HG03039 (cell line): Measurements from ENCODE around the gene CAMK2B.

ENCODE experiments used
- ATAC-seq: cut with Tn5 transposase; IDR thresholded peaks from one replicate; pipeline ENCODE4 v1.9.1; 2021; ENCODE audit warnings: mild to moderate bottlenecking, moderate library complexity; ENCODE audit not compliant: unreplicated experiment

CAMK2B gene

GRCh38 chr7:44275957-44276570, 49.3 kb downstream of the CAMK2B start:
- ATAC-seq, result no peak

DNA sequence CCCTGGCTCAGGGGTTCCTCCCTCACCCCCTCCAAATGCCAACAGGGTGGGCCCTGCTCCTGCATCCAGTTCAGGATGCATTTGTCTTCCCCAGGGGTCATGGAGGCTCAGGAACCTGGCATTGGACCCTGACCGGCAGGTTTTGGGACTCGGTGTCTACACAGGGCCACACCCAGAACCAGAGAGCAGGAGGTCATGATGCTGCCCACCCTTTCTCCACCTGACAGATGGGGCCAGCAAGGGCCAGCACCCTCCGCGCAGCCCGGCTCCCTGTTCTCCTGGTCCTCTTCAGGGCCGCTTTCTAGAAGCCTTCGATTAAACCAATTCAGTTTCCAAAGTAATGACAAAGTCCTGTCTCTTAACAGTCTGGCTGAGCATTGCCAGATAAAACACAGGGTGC, 50.2 kb downstream of the CAMK2B start:
- no peak for ATAC-seq

GRCh38 chr7:44274623-44274975, 50.8 kb downstream of the CAMK2B start:
- ATAC-seq, result no peak

- ATAC-seq, result no peak
These were observed 51.4 kb downstream of the CAMK2B start for GRCh38 chr7:44273681-44274622.

DNA sequence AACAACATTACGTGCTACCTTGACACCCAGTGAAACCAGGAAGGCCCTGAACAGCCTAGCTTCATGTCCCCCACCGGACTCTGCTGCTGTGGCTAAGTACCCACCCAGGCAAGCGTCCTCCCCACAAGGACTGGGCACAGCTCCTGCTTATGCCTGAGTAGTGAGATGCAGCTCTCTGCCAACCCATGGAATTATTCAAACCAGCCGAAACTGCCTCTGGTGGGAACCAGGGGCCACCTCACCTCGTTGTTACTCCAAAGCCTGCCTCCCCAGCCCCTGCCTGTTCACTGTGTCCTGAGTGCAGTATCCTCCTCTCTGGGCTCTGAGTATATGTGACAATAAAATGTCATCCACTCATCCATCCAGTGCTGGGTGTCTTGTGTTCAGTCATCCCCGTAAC, 52.4 kb downstream of the CAMK2B start:
- ATAC-seq, result no peak

GRCh38 chr7:44272456-44272855, 52.9 kb downstream of the CAMK2B start:
- no peak for ATAC-seq

DNA sequence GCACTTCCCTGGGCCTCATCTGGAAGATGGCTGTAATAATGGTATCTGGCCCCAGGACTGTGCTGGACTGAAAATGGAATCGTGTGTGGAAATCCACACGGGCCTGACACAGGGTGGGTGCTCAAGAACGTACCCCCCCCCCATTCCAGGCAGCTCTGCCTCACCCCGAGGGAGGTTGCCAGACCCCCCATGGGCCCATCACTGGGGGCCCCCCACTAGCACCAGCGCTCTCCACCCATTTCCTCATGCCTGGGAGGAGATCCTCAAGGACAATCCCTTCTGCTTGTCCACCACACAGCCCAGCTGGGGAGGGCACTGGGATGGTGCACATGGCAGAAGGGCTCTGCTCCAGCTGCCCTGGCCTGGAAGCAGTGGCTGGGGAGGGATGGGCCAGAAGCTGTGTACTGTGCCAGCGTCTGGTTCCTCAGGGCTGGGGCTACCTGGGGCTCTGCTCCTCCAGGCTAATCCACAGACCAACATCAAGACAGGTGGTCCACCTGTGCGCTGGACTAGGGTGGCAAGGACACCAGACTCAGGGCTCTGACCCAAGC, 55.4 kb downstream of the CAMK2B start:
- ATAC-seq, result no peak

- no peak for ATAC-seq
These were observed 56.0 kb downstream of the CAMK2B start for GRCh38 chr7:44269417-44269816.

GRCh38 chr7:44268671-44269070, 56.7 kb downstream of the CAMK2B start:
- ATAC-seq, result no peak

- ATAC-seq, result no peak
These were observed 57.5 kb downstream of the CAMK2B start for GRCh38 chr7:44267719-44268421.

DNA sequence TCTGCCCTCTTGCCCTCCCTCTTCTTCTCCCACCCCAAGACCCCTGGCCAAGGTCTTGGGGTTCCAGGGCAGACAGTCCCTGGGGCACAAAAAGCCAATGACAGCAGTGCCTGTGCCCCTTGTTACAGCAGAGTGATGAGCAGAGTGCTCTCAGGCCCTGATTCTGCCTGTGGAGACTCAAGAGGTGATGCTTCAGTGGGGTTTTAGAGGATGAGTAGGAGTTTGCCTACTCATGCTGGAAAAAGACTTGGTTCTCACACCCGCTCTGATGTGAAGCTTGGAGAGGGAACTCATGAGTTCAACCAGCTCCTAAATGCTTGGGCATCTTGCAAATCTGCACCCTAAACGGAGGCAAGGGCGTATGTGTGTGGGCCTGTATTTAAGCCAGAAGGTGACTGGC, 58.2 kb downstream of the CAMK2B start:
- ATAC-seq, result no peak

DNA sequence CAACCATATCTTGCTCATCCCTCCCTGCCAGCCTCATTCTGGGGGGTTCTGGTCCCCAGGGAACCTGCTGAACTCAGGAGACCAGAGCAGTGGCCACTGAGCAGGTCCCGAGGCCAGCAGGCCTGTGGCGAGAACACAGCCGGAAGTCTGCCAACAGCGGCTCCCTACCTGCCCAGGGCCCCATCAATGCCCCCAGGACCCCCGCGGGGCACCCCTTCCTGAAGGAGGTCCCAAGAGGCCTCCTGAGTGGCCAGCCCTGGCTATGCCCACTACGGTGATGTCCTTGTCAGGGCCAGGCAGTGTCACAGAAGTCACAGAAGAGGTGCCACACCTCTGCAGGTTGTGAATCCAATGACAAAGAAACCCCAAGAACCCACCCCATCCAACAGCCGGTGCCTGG, 58.9 kb downstream of the CAMK2B start:
- ATAC-seq, result no peak

DNA sequence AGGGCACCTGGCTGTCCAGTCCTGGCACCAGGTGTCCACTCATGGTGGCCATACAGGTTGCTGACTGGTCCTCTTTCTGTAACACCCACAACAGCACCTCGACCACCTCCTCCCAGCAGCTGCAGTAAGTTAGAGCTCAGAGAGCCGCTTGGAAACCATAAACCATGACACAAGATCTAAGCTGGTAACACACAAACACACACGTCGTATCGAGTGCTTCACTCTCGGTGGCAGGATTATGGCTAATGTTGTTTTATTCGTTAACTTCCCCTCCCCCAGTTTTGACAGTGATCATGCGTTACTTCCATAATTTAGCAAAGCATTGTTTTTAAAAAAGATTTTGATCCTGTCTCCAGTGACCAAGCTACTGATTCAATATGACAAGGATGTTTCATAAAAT, 59.7 kb downstream of the CAMK2B start:
- no peak for ATAC-seq

- ATAC-seq, result no peak
These were observed 61.0 kb downstream of the CAMK2B start for GRCh38 chr7:44264221-44264931.

DNA sequence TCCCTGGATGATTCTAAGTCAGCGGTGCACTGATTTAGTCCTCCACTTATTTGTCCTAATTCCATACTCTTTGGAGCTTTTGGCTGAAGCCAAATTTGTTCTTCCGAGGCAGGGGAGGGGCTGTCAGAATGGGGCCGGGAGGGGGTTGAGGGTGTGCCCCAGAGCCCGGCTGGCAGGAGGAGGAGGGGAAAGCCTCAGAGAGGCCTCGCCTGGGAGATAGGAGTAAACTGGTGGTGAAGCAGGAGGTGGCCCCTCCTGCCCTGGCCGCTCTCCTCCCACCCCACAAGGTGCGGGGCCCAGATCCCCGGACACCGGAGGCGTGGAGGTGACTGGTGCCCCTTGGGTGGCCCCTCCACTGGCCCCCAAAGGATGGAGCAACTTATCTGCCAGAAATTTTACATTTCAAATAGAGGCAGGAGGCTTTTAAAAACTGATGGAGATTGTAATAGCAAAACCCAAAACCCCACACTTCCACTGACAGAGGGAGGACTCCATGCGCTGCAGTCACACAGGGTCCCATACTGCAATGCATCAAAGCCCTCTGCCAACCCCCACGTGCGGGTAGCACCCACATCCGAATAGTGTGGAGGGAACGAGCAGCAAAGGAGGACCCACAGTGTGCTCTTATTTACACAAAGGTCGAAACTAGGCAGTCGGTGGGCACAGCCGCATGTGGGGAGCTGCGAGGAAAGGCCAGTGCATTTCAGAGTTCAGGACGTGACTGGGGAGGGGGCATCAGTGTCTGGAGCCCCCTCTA, 61.9 kb downstream of the CAMK2B start:
- no peak for ATAC-seq

GRCh38 chr7:44262031-44262430, 63.4 kb downstream of the CAMK2B start:
- ATAC-seq, result no peak

GRCh38 chr7:44261240-44261639, 64.2 kb downstream of the CAMK2B start:
- no peak for ATAC-seq

GRCh38 chr7:44259547-44260457, 65.6 kb downstream of the CAMK2B start:
- ATAC-seq, result no peak

- no peak for ATAC-seq
These were observed 66.4 kb downstream of the CAMK2B start for GRCh38 chr7:44258865-44259546.
